HG02943 (cell line): Measurements from ENCODE around the gene GALNT7.

Source experiments
- ATAC-seq: cut with Tn5 transposase; IDR thresholded peaks from one replicate; pipeline ENCODE4 v1.9.1; 2021; ENCODE audit warnings: mild to moderate bottlenecking, low read depth, moderate library complexity; ENCODE audit not compliant: unreplicated experiment

GALNT7 gene

DNA sequence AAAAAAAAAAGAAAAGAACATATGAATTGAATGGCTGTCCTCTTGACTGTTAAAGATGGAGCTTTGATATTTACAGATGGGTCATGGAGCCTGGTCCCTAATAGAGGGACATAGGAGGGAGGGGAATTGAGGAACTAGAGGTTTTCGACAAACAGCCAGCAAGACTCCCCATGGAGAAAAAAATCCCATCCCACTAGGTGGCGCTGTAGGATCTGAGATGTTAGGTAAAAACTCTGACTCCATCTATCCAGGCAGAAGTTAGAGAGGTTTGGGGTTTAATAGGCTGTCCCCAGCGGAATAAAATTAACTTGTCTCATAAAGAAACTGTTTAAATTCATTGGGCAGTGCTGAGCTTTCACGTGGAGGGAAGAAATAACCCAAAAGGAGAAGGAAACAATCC is 119.7 kb downstream of the GALNT7 start:
- no peak for ATAC-seq

DNA sequence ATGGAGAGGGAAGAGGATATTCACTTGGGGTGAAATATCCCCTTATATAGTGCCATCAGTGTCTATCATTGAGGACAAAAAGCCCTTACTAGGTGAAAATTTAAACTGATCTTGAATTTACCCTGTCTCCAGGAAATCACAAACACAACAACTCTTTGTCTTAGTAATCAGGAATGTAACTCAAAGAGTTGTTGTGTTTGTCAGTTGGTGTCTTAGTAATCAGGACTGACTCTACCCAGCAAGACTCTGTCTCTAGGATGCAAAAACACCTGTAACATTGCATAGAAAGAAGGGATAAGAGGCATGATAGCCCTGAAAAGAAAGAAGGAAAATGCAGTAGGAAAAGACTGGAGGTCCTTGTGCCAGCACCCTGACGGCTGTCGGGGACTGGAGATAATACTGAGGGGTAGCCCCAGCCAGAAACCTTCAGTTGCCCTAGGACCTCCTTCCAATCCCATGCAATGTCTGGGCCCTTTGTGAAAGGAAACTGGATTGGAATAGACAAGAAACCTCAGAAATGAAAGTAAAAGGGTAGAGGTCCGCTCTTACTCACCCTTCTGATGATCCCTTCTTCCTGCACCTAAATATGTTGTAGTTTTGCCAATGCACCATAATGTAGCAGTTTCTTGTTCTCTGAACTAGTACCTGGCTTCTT is 120.2 kb downstream of the GALNT7 start:
- no peak for ATAC-seq

DNA sequence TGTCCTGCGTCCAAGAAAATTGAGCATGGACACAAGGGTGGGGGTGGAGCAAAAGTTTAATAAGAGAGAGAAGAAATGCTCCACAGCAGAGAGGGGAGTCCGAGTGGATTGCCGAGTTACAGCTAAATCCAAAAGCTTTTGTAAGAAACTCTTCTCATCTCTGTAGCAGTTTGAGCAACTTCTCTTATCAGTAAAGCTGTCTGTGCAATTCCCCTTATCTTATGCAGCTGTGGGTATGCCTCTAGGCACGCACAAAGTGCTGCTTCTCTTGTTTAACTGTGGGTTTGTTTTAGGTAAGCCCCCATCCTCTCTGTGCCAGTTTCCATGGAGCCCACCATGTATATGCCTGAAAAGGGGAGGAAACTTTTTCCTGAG is 120.7 kb downstream of the GALNT7 start:
- ATAC-seq, result no peak

DNA sequence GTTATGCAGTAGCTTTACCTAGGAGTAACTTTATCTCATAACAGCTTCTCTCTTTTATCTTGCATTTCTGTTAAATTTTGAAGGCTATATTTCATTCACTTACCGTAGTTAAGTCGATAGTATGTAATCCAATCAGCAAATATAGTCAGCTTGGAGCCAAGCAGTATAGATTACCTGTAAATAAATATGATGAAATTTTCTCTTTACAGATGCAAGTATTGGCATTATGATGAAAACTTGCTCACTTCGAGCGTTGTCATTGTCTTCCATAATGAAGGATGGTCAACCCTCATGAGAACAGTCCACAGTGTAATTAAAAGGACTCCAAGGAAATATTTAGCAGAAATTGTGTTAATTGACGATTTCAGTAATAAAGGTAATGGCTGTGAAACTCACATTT is 123.3 kb downstream of the GALNT7 start:
- ATAC-seq, result no peak

DNA sequence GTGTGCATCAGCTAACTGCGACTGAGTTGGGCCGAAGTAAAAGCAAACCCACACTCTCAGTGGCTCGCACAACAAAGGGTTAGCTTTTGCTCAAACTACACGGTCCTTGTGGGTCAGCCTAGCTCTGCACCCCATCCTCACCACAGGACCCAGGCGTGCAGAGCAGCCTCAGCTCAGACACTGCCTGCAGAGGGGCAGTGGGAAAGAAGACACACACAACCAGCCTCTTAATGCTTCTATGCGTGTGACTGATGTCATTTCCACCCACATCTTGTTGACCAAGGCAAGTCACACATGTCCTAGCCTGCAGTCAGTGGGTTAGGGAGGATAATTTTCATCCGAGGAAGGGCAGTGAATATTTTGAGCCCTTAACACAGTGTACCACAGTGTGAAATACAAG is 125.1 kb downstream of the GALNT7 start:
- no peak for ATAC-seq

DNA sequence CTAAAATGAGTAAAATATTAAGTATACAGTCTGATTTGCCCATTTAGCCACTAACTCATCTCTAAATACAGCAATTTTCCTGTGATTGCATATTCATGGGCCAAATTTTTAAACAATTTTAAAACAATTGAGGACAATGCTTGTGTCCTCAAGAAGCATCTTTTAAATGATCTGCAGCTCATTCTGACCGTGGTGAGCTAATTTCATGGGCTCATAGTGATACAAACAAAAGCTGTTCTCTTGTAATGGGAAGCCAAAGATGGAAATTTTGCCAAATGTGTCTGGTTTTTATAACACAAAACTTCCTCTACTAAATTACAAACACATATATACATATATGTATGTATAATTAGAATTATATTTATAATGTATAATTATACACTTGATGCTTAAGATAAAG is 125.8 kb downstream of the GALNT7 start:
- ATAC-seq, result no peak

DNA sequence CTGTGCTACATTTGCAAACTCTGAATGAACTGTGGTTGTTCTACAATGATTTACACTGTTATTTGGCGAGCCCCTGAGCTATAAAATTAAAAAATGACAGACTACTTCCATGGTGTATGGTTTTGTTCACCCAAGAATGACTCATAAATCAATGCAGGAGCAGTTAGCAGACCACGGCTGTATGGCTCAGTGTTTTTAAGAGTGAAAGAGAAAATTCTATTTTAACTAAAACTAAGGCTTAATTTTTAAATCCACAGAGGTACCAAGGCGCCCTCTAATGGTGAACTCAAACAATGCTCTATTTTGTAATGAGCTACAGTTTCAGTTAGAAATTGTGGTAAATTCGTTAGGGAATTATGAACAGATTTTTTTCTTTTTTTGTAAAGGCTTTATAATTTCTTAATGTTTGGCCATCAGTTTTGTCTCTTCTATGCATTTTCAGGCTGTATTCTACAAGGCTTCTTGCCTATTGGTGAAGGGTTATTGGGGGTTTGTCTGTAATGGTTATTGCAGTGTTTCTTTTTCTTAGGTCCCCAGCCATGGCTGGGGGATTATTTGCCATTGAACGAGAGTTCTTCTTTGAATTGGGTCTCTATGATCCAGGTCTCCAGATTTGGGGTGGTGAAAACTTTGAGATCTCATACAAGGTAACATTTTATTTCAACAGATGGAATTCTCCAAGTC is 133.0 kb downstream of the GALNT7 start:
- no peak for ATAC-seq

DNA sequence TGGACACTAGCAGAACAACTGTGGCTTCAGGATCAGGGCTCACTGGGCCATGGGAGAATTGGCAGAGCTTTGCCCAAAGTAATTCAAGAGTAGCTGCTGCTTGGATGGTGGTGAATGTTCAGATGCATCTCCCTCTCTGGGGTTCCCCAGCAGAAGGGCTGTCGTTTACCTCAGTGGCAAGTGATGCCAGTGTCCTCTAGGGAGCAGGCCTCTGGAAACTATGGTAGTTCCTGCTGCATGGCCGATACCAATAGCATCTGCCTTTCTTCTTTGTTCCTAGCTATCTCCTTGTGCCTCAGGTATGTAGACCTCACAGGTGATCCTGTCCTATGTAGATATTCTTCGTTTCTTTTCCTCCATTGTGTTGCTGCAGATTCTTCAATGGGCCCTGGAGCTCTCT is 139.2 kb downstream of the GALNT7 start:
- no peak for ATAC-seq

DNA sequence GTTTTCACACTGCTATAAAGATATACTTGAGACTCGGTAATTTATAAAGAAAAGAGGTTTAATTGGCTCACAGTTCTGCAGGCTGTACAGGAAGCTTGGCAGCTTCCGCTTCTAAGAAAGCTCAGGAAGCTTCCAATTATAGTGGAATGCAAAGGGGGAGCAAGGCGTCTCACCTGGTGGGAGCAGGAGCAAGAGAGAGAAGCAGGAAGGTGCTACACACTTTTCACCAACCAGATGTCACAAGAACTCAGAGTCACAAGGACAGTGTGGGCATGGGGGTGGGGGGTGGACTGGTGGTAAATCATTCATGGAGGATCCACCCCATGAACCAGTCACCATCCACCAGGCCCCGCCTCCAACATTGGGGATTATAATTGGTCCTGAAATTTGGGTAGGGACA is 142.8 kb downstream of the GALNT7 start:
- no peak for ATAC-seq

DNA sequence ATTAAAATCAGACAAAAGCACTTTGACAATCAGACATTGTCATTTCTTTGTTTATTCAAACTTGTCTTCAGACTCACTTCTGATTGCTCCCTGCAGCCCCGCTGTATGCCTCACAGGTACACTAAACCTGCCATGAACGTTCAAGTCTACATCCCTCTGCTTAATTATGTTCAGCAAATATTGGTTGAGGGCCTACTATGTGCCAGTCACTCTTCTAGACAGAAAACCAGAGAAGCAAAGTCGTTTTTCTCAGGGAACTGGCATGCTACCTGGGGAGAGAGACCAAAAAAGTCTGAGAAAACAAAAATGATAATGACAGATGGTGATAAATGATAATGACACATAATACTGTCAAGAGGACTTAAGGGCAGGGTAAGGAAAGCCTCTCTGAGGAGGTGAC is 146.1 kb downstream of the GALNT7 start:
- ATAC-seq, result no peak

DNA sequence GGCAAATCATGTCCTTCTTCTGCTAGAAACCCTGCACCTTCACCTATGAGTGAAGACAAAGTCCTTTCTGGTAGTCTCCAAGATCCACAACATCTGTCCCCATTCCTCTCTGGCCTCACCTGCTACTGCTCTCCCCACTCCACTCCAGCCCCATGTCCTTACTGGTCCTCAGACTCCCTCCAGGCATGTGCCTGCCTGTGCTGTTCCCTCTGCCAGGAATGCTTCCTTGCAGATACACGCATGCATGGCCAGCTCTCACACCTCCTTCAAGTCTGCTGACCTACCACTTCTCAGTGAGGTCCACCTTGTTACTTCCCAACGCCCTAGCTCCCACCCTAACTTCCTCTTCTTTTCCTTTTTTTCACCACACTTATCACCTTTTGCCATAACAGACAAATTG is 147.4 kb downstream of the GALNT7 start:
- no peak for ATAC-seq

DNA sequence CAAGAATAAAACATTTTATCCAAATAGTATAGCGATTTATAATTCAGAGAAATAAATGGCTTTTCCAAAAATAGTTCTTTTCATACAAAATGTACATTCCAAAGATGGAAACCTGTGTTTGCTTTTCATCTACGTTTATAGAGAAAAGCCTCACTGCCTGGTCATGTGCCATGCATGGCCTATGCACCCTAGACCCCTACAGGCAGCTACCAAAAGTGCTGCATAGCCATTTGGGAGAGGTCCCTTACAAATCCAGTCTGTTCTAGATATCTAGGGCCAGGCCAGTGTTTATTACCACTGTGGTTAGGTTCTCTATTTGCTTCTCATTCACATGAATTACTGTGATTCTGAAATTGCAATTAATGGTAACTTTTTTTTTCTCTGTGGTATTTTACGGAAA is 148.4 kb downstream of the GALNT7 start:
- no peak for ATAC-seq

DNA sequence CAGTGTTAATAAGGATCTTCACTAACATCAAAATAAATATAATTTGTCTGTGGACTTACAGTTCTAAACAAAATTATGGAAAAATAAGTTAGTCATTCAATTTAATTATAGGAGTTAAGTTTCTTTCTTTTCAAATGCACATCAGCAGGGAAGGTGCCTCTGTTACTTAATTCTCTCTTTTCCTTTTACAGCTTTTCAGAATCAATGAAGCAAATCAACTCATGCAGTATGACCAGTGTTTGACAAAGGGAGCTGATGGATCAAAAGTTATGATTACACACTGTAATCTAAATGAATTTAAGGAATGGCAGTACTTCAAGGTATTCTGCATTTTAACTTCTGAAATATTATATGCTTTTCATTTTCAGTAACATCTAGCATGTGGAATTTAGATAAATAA is 149.6 kb downstream of the GALNT7 start:
- no peak for ATAC-seq

DNA sequence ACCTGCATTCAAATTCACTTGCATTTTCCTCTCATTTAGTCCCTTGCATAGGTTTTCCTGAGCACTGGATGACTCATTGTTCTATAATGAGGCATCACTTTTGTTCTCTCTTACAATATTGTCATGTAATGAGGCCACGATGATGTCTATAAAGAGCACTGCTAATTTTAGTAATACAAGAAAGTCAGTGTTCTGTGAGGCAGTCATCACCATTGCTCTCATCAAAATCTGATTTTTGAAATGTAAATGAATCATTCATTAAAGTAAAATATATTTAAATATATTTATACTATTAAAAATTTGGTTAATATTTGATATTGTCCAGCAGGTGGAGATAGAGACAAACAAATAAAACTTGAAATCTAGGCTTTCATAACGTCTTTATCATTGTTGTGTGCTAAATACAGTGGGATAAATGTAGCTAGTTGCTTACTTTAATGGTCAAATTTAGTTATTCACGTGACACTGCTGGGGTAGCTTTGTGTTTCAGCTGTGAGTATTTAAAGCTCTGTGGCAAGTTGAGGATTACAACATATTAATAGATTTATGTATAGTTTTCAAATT is 150.1 kb downstream of the GALNT7 start:
- ATAC-seq, result no peak

DNA sequence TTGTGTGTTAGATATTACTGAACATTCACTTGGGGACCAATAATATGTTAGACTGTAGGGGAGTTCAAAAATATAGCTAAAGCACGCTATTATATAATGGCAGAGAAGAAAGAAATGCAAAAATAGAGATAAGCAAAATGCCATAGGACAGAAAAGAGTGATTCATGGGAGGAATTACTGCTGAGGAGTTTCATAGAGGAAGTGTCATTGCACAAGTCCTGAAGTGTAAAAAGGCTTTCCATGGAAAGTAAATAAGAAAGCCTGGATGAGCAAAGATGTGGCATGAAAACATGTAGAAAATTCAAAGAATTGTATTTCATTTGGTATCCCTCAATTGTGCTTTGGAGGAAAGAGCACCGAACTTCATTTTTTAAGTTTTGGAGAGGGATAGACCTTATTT is 151.1 kb downstream of the GALNT7 start:
- ATAC-seq, result no peak

DNA sequence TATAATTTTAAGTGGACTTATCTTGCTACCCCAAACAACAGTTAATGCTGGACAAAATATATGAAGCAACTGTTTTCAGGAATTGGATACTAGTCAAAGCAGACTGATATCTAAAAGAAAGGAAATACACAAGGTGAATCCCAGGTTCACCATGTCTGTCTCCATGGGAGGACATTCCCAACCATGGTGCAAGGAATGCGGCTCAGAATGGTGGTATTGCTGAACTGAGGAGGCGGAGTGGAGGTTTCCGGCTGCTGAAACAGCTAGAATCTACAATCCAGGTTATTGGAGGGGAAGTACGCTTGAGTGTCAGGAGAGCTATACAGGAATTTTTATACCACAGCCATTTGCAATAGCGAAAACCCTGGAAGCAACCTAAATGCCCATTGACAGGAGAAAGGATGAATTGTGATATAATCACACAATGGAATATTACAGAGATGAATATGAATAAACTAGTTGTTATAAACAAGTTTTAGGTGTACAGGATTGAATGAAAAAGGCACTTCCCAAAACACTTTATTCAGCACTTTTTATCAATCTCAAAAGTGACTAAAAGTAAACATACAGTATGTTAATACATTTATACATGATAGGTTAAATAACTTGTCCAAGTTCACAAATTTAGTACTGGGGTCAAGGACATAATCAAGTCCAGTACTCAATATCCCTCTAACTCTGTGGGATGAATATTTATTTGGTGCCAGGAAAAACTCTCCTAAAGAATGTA is 156.6 kb downstream of the GALNT7 start:
- no peak for ATAC-seq

DNA sequence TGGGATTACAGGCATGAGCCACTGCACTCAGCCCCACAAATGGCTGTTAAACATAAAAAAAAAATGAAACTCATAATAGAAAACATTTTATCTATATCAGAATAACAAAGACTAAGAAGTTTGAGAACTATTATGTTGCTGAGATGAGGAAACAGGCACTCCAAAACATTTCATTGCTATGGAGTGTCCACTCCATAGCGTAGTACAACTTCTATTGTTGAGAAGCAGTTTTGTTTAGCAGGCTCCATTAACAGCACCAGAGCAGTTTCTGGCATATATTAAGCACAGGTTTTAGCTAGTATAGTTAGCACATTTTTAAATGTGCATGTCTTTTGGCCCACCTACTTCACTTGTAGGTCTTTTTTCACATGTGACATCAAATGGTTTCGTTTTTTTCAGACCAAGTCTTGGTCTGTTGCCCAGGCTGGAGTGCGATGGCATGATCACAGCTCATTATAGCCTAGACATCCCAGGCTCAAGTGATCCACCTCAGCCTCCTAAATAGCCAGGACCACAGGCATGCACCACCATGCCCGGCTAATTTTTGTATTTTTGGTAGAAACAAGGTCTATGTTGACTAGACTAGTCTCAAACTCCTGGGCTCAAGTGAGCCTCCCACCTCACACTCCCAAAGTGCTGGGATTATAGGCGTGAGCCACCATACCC is 159.8 kb downstream of the GALNT7 start:
- no peak for ATAC-seq

DNA sequence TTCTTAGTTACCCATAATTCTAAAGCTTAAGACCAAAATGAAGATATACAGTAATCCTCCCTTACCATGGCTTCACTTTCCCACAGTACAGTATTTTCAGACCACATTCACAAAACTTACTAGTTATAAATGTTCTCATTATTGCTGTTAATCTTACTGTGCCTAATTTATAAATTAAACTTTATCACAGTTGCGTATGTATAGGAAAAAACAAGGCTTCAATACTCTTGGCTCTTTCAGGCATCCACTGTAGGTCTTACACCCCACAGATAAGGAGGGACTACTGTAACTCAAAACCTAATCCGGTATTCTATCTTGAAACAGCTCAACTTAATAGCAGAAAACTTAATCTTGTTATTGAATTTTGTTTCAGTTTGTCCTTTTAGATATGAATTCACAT is 162.0 kb downstream of the GALNT7 start:
- no peak for ATAC-seq

DNA sequence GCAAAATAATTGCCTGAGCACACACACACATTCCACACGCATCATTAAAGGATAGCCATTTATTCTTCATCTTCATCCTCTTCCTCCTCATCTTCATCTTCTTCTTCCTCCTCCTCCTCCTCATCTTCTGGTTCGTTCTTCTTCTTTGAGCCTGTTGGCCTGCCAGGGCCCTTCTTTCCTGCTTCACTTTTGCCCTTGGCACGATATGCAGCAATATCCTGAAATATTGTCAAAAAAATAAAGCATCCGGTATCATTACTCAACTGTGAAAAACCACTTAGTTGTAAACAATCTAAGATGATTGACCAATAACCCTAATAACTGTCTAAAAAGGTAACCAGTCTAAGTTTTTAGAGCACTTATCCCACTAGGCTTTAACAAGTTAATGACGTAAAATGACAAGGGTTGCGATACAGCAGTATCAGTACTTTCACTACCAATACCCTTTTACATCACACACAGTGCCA is 163.4 kb downstream of the GALNT7 start:
- ATAC-seq, result no peak

DNA sequence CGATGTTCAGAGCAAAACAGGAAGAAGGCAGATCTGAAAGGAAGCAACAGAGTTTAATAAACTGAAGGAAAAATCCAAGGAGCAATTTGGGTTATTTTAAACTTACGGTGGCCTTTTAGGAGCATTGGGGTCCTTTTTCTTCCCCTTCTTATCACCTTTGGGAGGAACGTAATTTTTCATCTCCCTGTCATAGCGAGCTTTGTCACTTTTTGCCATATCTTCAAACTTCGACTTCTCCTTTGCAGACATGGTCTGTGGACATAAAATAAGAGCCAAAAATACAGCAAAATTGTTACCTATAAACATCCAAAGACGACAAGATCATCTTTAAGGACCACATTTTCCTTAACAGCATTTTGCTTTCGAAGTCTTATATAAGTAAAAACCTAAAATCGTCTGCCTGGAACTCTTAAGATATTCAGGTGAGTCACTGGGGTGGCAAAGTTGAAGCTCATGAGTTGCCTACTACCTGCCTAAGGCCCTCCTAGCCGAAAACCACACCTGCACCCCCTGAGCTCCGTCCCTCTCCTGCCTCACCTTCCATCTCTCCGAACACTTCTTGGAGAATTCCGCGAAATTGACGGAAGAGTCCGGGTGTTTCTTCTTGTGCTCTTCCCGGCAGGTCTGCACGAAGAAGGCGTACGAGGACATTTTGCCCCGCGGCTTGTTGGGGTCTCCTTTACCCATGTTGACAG is 164.5 kb downstream of the GALNT7 start:
- ATAC-seq, result no peak
